ENCODE data around the gene MAP7D3. TPM values are rescaled to one million over a fixed set of nuclear protein-coding genes. Genes with fewer than 3 reads are reported as not detected.

Gene MAP7D3
- total and polyA plus RNA-seq, 10 of the 15 experiments (the other 5 are each of a cell fraction or from before 2014, with no cell fraction given): 9.1 to 24.0 (median 11.0) TPM

DNA sequence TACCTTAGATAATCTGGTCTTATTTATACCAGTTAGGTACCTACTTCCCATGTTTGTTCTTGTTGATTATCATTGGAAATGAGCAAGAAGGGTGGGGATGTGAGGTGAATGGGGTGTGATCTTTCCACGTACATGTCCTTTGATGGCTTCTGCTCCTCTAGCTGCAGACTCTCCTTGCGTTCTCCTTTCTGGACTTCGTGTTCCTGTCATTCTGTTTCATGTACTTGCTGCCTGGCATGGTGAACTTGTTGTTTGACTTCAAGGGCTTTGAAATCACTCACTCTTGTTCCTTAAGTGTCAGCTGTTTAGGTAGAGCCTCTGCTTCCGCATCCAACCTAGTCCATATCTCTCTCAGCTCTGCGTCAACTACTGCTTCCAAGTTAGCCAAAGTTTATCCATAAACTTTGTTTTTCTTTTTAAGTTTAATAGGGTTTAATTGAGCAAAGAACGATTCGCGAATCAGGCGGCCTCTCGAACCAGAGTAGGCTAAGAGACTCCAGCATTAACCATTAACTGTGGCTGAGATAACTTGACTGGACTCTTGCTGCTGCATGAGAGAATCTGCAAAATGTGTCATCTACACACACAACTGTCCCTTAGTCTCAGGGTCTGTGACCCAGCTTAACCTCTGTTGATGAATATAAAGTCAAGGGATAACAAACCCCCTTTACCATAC is 61.0 kb downstream of the MAP7D3 start:
- in situ Hi-C loops (cut with MboI): no loop called here
- ATAC-seq (no peak), DNase-seq (ENCODE audit: low read depth, low spot score) (no peak), FAIRE-seq (no peak)
- no peak for TF ChIP-seq RAD21 (IDR thresholded peaks at IDR 0.05; ENCODE audit: insufficient read depth, low read depth, low read length)
- no peak for TF ChIP-seq CHD2 (IDR thresholded peaks at IDR 0.05; ENCODE audit: borderline replicate concordance, low read depth, low read length)
- no peak for TF ChIP-seq SUZ12 (IDR thresholded peaks at IDR 0.05; ENCODE audit: unreplicated experiment)
- TF ChIP-seq ZNF207 (IDR thresholded peaks at IDR 0.05; ENCODE audit: borderline replicate concordance): no peak
- no peak for TF ChIP-seq MTA2 (IDR thresholded peaks at IDR 0.05; ENCODE audit: low read depth)
- no peak for TF ChIP-seq NBN (IDR thresholded peaks at IDR 0.05)
- TF ChIP-seq CBX5 (IDR thresholded peaks at IDR 0.05; ENCODE audit: low read depth): no peak
- TF ChIP-seq ATF7 (IDR thresholded peaks at IDR 0.05; ENCODE audit: low read depth): no peak
- no peak for TF ChIP-seq LARP7 (IDR thresholded peaks at IDR 0.05)
- no peak for TF ChIP-seq SUPT20H (IDR thresholded peaks at IDR 0.05; ENCODE audit: borderline replicate concordance, control insufficient read depth, low read depth, low read length)
- no peak for TF ChIP-seq GATAD2B (conservative IDR thresholded peaks at IDR 0.05; ENCODE audit: low read depth)
- no peak for TF ChIP-seq NFYB (IDR thresholded peaks at IDR 0.05; ENCODE audit: insufficient read depth, low read depth, low read length)
- TF ChIP-seq, protein P1, sequence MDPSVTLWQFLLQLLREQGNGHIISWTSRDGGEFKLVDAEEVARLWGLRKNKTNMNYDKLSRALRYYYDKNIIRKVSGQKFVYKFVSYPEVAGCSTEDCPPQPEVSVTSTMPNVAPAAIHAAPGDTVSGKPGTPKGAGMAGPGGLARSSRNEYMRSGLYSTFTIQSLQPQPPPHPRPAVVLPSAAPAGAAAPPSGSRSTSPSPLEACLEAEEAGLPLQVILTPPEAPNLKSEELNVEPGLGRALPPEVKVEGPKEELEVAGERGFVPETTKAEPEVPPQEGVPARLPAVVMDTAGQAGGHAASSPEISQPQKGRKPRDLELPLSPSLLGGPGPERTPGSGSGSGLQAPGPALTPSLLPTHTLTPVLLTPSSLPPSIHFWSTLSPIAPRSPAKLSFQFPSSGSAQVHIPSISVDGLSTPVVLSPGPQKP (IDR thresholded peaks at IDR 0.05; ENCODE audit: low read depth, low read length): no peak
- TF ChIP-seq BMI1 (IDR thresholded peaks at IDR 0.05; ENCODE audit: borderline replicate concordance): no peak
- no peak for TF ChIP-seq RCOR1 (conservative IDR thresholded peaks at IDR 0.05; ENCODE audit: low read depth, low read length)
- TF ChIP-seq SRF (IDR thresholded peaks at IDR 0.05; ENCODE audit: low read depth in 2 of 2, low read length in 2 of 2): no peak
- TF ChIP-seq, protein P2, sequence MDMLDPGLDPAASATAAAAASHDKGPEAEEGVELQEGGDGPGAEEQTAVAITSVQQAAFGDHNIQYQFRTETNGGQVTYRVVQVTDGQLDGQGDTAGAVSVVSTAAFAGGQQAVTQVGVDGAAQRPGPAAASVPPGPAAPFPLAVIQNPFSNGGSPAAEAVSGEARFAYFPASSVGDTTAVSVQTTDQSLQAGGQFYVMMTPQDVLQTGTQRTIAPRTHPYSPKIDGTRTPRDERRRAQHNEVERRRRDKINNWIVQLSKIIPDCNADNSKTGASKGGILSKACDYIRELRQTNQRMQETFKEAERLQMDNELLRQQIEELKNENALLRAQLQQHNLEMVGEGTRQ (IDR thresholded peaks at IDR 0.05; ENCODE audit: borderline replicate concordance, low read depth, low read length): no peak
- TF ChIP-seq, protein P3, sequence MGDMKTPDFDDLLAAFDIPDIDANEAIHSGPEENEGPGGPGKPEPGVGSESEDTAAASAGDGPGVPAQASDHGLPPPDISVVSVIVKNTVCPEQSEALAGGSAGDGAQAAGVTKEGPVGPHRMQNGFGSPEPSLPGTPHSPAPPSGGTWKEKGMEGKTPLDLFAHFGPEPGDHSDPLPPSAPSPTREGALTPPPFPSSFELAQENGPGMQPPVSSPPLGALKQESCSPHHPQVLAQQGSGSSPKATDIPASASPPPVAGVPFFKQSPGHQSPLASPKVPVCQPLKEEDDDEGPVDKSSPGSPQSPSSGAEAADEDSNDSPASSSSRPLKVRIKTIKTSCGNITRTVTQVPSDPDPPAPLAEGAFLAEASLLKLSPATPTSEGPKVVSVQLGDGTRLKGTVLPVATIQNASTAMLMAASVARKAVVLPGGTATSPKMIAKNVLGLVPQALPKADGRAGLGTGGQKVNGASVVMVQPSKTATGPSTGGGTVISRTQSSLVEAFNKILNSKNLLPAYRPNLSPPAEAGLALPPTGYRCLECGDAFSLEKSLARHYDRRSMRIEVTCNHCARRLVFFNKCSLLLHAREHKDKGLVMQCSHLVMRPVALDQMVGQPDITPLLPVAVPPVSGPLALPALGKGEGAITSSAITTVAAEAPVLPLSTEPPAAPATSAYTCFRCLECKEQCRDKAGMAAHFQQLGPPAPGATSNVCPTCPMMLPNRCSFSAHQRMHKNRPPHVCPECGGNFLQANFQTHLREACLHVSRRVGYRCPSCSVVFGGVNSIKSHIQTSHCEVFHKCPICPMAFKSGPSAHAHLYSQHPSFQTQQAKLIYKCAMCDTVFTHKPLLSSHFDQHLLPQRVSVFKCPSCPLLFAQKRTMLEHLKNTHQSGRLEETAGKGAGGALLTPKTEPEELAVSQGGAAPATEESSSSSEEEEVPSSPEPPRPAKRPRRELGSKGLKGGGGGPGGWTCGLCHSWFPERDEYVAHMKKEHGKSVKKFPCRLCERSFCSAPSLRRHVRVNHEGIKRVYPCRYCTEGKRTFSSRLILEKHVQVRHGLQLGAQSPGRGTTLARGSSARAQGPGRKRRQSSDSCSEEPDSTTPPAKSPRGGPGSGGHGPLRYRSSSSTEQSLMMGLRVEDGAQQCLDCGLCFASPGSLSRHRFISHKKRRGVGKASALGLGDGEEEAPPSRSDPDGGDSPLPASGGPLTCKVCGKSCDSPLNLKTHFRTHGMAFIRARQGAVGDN (IDR thresholded peaks at IDR 0.05): no peak
- no peaks in the 10 kb centered on the region; a peak in 1 of 4 replicates for H3K27me3 ChIP-seq (replicated peaks in 1 of 2; ENCODE audit: control insufficient read depth in 2 of 2, insufficient read depth in 2 of 2, low read length in 1 of 2)
- H3K9me3 ChIP-seq (replicated peaks; ENCODE audit: control insufficient read depth, insufficient read depth, low read length): no peaks in the 10 kb centered on the region
- H3K4me1 ChIP-seq (ENCODE audit: control insufficient read depth, insufficient read depth, low read length): no peaks in the 10 kb centered on the region
- ChIA-PET CTCF (interaction anchor here (1.0 kb wide), 1 partner anchor 162 kb away, joined by 3 read pairs; no protein-coding TSS in a partner anchor), POLR2A (interaction anchor here (1.2 kb wide), 1 partner anchor 205 kb away, joined by 4 read pairs; the partner anchor contains the start of gene SLC9A6), RAD21 (ENCODE audit: unreplicated experiment) (no interaction called here), SMC1A (ENCODE audit: uncharacterized antibody, unreplicated experiment) (interaction anchor here (0.5 kb wide), 1 partner anchor 436 kb away, joined by 3 read pairs; no protein-coding TSS in a partner anchor)
- 56% methylated on average over 10 of the region's 10 CpGs for WGBS (ENCODE audit: insufficient coverage, insufficient replicate concordance, low lambda C conversion rate, missing lambda C conversion rate)
- H3K9ac ChIP-seq (ENCODE audit: control insufficient read depth, insufficient read depth, low read length): no peak overlapping the region
- no peak overlapping the region for H3K27ac ChIP-seq (ENCODE audit: control insufficient read depth, insufficient read depth)
- H2AFZ ChIP-seq (ENCODE audit: control insufficient read depth, low read depth, low read length): no peak overlapping the region
- H3K36me3 ChIP-seq (ENCODE audit: control insufficient read depth in 2 of 2, insufficient read depth in 2 of 2, low read length in 1 of 2): no peaks in the 10 kb centered on the region
- intact Hi-C loops (cut with micrococcal nuclease; ENCODE audit: unreplicated experiment): no loop called here
- H4K20me1 ChIP-seq (ENCODE audit: control insufficient read depth, insufficient read depth): no peaks in the 10 kb centered on the region
- H3K4me2 ChIP-seq (ENCODE audit: control insufficient read depth, insufficient read depth): no peak overlapping the region
- no peak overlapping the region for H3K4me3 ChIP-seq
- no peaks in the 10 kb centered on the region for H3K79me2 ChIP-seq (ENCODE audit: control insufficient read depth, insufficient read depth, low read length)
- BruUV-seq (replicated peaks): no TSS peak

All from GM12878 (cell line).